ENCODE data around the gene OPA1. TPM values are rescaled to one million over a fixed set of nuclear protein-coding genes. Genes with fewer than 3 reads are reported as not detected.

OPA1 gene
- total RNA-seq = 59.9 and 68.7 TPM in 2 replicates

GRCh38 chr3:193592841-193593667 is at the start of gene OPA1:
Gene OPA1 (plus strand): TSS chr3:193593208. CDS start chr3:193593378, 170 bp downstream.

GRCh38 chr3:193554811-193555210 is 38.2 kb upstream of the OPA1 start, which contains the start of gene ATP13A4:
Gene ATP13A4 (minus strand): TSS chr3:193554895. CDS start chr3:193554799, 96 bp downstream.

Other genes starting within 250 kb of the OPA1 start
- gene ATP13A5, start 214.5 kb upstream of the OPA1 start, total RNA-seq = not detected in 2 replicates
- 0.36 and 0.46 TPM in 2 replicates for gene ATP13A4, start 38.3 kb upstream of the OPA1 start, total RNA-seq